Measurements from ENCODE around the gene BNIPL. TPM values are rescaled to one million over a fixed set of nuclear protein-coding genes. Genes with fewer than 3 reads are reported as not detected.
A peak's percentile ranks its signal among the peaks of the same experiment; 100 is the strongest.

BNIPL gene
- polyA plus RNA-seq, 3 donors: 1.9 to 5.9 (median 4.6) TPM

GRCh38 chr1:151009206-151009587 lies 27.2 kb upstream of the BNIPL start:
- DNase-seq: no peak

DNA sequence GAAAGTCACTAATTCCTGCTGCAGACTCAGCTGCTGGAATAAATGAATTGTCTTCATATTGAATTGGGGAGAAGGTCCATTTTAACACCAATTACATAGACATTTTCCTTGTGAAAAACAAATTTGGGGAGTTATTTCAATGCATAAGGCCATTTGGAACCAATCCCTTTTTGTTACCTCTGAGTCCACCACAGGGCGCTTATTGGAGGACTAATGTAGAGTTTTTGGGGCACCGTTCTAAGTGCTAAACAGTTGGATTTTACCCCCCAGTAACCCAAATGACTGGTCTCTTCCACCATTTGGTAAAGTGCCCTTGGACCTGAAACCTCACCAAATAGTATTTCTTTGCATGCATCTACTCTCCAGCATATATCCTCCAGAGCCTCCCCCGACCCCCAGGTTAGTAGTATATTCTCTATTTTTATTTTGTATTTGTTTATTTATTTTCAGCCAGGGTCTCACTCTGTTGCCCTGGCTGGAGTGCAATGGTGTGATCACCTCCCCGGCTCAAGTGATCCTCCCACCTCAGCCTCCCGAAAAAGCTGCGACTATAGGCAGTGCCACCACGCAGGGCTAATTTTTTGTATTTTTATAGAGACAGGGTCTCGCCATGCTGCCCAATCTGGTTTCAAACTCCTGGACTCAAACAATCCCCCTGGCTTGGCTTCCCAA lies 26.6 kb upstream of the BNIPL start:
- no peak for DNase-seq

DNA sequence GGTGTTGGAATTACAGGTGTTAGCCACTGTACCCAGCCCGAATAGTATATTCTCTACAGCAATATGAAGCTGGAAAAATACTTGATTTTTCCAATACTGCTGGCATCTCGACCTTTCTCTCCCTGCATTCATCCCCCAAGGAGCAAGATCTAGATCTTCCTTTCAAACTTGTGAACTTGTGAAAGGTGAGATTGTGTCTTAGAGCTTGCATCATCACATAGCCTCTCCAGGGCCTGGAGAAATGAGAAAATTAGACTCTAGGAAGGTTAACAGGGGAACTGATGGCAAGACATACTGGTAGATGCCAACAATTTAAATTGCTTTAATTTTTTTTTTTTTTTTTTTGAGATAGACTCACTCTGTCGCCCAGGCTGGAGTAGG lies 26.1 kb upstream of the BNIPL start:
- no peak for DNase-seq

DNA sequence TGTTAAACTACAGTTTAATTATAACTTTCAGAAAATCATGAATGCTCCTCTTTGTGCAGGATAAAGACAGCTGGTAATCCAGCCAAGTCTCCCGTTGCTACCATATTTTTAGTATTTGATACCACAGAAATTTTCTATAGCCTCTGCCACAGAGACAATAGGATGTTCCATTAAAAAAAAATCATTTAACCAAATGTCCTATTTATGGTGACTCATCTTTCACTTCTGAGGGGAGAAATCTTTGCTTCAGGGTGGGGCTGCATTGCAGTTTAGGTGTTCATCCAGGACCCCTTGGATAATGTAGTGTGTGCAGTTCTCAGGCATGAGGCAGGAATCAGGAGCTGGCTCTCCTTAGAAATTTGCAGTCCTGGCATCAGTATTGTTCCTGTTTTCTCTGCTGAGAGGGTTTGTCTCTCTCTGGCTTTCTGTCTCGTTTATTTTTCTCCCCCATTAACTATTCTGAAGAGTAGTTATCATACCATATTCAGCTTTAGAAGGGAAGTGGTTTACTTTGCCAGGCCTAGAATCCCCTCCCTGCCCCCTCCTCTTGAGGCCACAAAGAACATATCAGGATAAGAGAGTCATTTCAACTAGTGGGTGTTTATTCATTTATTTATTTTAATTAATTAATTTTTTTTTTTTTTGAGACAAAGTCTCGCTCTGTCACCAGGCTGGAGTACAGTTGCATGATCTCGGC lies 25.1 kb upstream of the BNIPL start:
- DNase-seq: no peak

GRCh38 chr1:151012684-151013471 lies 23.5 kb upstream of the BNIPL start:
- no peak for DNase-seq

DNA sequence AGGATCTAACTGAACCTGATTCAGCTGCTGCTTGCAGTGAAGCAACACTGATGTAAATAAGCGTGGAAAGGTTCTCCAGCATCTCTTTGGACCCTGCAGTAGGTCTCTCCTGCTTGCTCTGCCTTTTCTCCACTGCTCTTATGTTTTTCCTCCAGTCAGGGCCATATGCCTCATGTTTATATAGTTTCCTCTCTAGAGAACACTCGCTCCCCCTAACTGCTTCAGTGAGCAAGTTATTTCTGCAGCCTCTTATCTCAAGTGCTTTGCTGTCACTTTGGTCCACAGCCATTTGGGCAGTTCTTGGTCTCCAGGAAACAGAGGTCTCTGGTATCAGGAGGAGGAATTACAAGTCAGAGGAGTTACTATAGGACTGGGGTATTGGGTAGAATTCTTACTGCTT lies 22.9 kb upstream of the BNIPL start:
- peak; percentile 81 for DNase-seq

DNA sequence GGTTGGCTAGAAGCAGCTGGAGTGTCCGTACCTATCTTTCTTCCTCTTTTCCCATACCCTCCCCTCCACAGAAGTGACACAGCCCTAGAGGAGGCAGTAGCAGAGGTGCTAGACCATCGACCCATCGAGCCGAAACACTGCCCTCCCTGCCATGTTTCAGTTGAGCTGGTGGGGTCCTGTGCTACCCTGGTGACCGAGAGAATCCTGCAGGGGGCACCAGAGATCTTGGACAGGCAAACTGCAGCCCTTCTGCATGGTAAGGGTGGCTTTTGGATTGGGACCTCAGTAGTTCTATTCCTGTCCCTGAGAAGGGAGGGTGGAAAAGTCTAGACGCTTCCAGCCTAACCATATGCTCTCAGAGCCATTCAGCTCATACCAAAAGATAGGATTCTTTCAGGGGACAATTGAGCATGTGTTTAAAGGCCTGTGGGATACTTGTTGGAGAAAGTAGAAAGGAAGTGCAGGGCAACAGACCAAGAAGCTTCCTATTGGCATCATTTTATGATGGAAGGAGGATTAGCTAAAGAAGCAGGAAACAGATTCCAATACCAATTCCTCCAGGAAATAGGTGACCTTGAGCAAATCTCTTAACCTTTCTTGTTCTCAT lies 11.7 kb upstream of the BNIPL start:
- peak; percentile 62 for DNase-seq

GRCh38 chr1:151026460-151026859 lies 9.9 kb upstream of the BNIPL start:
- no peak for DNase-seq

GRCh38 chr1:151032164-151032563 lies 4.2 kb upstream of the BNIPL start:
- DNase-seq: no peak

DNA sequence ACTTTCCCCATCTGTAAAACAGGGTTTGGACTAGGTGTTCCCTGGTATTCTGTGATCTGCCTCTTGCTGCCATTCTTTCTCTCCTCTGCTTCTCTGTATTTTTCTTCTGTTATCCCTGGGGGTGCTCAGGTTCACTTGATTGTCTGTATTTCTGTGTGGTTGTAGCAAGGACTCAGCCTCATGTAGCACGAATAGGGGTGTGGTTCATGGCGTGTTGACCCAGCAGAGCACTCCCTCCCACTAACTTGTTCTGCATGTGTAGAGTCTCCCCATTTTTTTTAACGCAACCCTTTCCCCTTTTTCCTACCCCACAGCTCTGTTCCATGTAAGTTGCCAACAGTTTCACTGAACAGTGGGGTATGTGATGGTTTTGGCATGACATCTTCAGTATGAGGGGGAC lies 1.2 kb upstream of the BNIPL start:
- no peak for DNase-seq

DNA sequence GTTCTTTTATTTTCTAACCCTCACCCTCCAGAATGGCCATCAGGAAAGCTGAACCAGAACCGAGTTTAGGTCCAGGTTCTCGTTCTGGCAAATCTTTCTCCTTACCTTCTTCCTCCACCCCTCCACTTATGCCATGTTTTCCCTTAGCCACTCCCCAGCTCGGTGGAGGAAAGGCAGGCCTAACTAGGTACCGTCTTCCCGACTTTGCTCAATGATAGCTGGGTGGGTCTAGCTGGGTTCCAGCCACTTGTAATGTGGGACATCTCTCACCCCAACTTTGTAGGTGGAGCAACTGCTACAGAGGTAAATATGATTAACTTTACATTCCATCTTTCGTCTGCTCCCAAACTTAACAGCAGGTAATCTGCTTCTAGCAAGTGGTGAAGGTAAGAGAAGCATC lies 646 bp downstream of the BNIPL start:
- no peak for DNase-seq

DNA sequence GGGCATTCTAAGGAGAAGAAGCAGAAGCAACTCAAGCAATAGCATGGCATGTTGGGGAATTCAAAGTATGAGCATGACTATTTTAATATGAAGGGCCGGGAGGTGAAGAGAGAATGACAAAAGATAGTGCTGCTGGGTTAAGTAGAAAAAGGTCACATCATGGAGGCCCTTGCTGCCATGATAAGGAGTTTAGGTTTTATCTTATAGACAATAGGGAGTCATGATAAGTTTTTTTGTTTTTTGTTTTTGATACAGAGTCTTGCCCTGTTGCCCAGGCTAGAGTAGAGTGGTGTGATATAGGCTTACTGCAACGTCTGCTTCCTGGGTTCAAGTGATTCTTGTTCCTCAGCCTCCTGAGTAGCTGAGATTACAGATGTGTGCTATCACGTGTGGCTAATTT lies 3.1 kb downstream of the BNIPL start:
- no peak for DNase-seq

- no peak for DNase-seq
Measured at GRCh38 chr1:151043163-151043562, 6.8 kb downstream of the BNIPL start.

DNA sequence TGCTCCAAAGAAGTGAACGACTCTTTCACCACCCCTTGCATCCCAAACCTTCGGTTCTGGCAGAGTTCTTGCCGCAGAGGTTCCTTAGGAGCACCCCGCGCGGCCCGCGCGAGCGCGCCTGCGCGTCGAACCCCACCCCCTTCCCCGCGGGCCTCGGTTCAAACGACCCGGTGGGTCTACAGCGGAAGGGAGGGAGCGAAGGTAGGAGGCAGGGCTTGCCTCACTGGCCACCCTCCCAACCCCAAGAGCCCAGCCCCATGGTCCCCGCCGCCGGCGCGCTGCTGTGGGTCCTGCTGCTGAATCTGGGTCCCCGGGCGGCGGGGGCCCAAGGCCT lies 11.2 kb downstream of the BNIPL start, which contains the start of gene C1orf56:
Gene C1orf56, plus strand, starts transcription at position 161 of the 334 bp plus-strand sequence. Its CDS starts 97 bp downstream, at position 258.
- DNase-seq: peak; percentile 86

GRCh38 chr1:151047925-151048644 lies 11.7 kb downstream of the BNIPL start:
- peak; percentile 69 for DNase-seq

DNA sequence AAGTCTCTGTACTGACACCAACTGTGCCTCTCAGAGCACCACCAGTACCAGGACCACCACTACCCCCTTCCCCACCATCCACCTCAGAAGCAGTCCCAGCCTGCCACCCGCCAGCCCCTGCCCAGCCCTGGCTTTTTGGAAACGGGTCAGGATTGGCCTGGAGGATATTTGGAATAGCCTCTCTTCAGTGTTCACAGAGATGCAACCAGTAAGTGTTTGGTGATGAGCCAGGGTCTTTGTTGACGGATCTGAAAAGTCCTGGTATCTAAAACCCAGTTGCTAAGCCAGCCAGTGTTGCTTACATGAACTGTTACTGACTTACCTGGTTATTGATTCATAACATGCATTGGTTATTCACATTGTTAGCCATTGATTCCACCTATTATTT lies 12.3 kb downstream of the BNIPL start:
- no peak for DNase-seq

DNA sequence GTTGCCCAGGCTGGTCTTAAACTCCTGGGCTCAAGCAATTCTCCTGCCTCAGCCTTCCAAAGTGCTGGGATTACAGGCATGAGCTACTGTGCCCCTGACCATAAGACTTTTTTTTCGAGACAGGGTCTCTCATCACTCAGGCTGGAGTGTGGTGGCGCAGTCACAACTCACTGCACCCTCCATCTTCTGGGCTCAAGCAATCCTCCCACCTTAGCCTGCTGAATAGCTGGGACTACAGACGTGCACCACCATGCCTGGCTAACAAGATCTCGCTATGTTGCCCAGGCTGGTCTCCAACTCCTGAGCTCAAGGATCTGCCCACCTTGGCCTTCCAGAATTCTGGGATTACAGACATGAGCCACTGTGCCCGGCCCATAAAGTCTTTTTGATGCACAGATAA lies 13.1 kb downstream of the BNIPL start:
- DNase-seq: no peak

GRCh38 chr1:151050051-151050688 lies 13.8 kb downstream of the BNIPL start:
- no peak for DNase-seq

DNA sequence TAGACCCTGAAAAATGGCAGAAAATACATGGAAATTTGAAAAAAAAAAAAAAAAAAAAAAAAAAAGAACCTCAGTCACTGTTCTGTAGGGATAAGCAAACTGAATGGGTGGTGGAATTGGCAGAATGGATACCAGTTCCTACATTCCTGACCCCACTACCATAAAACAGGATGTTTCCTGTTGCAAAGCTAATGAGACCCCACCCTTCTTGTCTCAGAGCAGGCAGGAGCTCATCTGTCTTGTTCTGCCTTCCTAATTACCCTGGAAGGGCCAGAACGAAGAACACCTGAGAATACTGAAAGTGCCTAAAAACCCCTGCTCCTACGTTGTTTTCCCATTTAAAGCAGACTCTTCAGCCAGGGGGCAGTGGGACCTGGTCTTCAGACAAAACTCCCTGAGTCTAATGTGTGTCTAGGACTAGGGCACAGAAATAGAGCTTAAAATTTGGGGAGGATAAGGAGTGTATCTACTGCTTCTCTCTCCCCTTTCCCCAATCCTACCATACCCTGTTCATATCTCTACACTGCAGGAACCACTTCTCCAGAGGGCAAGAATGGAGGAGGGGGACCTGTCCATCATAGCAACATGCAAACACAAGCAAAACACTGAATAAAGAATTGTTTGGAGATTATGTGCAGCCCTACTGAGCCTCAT lies 15.1 kb downstream of the BNIPL start:
- no peak for DNase-seq

GRCh38 chr1:151054971-151055547 lies 18.7 kb downstream of the BNIPL start:
- no peak for DNase-seq

DNA sequence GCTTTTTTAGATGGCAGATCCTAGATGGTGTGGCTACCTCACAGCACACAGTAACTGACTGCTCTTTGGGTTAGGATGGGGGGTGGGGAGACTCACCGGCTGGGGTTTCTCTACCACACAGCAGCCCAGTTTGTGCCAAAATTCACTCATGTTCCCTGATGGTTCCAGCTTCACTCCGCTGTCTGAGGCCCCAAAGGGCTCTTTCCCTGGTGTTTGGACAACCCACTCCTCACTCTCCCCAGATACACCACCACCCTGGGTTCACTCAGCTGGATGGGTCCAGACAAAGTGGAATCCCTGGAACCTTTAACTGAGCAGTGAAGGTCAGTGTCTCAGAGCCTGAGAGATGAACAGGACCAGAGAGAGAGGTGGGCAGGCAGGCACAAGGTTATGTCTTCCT lies 19.2 kb downstream of the BNIPL start:
- no peak for DNase-seq

All from renal pelvis (tissue), 4 donors.